Putamen (tissue), 1 donor: ENCODE data around the gene HOXD13.

Experiments
- DNase-seq: peaks from one replicate; pipeline ENCODE4 v3.0.0-alpha.2; 2016; ENCODE audit warnings: low spot score

HOXD13 gene

GRCh38 chr2:176132205-176133171 is 40.0 kb downstream of the HOXD13 start:
- no peak for DNase-seq

- no peak for DNase-seq
Observed at GRCh38 chr2:176133389-176133788, 40.9 kb downstream of the HOXD13 start.

- no peak for DNase-seq
Observed at GRCh38 chr2:176134035-176134434, 41.5 kb downstream of the HOXD13 start.

GRCh38 chr2:176135035-176135440 is 42.5 kb downstream of the HOXD13 start:
- DNase-seq, result no peak

- DNase-seq, result no peak
Observed at GRCh38 chr2:176136374-176137251, 44.1 kb downstream of the HOXD13 start.

- no peak for DNase-seq
Observed at GRCh38 chr2:176137252-176137580, 44.7 kb downstream of the HOXD13 start.

GRCh38 chr2:176137906-176138305 is 45.4 kb downstream of the HOXD13 start:
- no peak for DNase-seq

- DNase-seq, result no peak
Observed at GRCh38 chr2:176138526-176138922, 46.0 kb downstream of the HOXD13 start.

- DNase-seq, result no peak
Observed at GRCh38 chr2:176138923-176139660, 46.6 kb downstream of the HOXD13 start.

GRCh38 chr2:176139661-176140512 is 47.4 kb downstream of the HOXD13 start:
- DNase-seq, result no peak

- DNase-seq, result peak; percentile 53
Observed at GRCh38 chr2:176140513-176141317, 48.2 kb downstream of the HOXD13 start.

- no peak for DNase-seq
Observed at GRCh38 chr2:176142281-176142680, 49.8 kb downstream of the HOXD13 start.
